HG03432 (cell line): ENCODE measurements around the gene ZNF765.
"Not testable (repeated sequence)": the region's sequence is repeated elsewhere in the genome, so short reads cannot be mapped to it uniquely, and the experiment has no call there.

Experiments used
- ATAC-seq: cut with Tn5 transposase; IDR thresholded peaks from one replicate; pipeline ENCODE4 v1.9.1; 2021; ENCODE audit warnings: mild to moderate bottlenecking, moderate library complexity; ENCODE audit not compliant: unreplicated experiment

The ZNF765 gene

DNA sequence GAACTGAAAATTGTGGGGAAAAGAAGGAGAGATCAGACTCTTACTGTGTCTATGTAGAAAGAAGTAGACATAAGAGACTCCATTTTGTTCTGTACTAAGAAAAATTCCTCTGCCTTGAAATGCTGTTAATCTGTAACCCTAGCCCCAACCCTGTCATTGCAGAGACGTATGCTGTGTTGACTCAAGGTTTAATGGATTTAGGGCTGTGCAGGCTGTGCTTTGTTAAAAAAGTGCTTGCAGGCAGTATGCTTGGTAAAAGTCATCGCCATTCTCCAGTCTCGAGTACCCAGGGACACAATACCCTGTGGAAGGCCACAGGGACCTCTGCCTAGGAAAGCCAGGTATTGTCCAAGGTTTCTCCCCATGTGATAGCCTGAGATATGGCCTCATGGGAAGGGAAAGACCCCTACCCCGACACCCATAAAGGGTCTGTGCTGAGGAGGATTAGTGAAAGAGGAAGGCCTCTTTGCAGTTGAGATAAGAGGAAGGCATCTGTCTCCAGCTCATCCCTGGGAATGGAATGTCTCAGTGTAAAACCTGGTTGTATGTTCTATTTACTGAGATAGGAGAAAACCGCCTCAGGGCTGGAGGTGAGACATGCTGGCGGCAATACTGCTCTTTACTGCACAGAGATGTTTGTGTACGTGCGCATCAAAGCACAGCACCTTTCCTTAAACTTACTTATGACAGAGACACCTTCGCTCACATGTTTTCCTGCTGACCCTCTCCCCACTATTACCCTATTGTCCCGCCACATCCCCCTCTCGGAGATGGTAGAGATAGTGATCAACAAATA, 25.8 kb downstream of the ZNF765 start:
- not testable (repeated sequence) for ATAC-seq

DNA sequence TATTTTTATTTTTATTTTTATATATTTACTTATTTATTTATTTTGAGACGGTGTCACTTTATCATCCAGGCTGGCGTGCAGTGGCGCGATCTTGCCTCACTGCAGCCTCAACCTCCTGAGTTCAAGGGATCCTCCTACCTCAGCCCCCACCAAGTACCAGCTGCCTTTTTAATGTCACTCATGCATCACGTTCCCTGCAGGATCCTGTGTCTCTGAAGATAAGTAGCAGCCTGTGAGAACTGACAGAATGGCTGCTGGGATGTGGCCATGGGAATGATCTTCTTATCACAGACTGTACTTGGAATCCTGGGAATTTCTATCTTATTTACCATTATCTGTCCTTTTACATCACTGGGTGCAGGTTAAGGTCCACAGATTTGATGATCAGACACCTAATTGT, 27.6 kb downstream of the ZNF765 start:
- no peak for ATAC-seq

DNA sequence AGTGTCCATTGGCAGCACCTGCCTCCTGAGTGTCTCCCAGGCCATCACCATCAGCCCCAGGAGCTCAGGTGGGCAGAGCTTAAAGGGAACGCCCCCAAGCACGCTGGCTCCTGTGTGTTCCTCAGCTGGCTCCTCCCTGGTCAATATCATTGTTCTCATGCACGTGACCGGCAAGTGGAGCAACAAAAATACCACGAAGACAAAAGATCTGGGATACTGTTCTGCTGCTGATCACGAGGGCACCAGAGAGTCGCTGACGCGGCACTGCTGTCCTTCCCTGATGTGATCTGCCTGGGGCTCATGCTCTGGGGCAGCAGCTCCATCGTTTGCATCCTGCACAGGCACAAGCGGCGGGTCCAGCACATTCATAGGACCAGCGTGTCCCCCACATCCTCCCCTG, 28.1 kb downstream of the ZNF765 start:
- ATAC-seq, result not testable (repeated sequence)

DNA sequence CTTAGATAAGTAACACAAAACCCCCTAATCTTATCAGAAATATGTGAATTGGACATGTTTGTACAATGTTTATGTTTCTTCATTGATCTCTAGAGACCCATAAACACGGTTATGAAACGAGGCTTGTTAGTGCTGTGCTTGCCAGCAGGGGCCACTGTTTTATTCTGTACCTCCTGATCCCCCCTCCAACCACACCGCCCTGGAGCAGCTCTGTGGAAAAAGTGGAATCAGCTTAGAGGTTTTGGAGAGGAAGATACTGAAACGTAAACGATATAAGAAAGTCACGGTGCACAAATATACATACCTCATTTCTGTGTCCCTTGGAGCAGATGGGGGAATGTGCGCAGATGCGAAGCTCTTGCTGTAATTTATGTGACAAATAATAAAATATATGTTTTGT, 28.7 kb downstream of the ZNF765 start:
- not testable (repeated sequence) for ATAC-seq

DNA sequence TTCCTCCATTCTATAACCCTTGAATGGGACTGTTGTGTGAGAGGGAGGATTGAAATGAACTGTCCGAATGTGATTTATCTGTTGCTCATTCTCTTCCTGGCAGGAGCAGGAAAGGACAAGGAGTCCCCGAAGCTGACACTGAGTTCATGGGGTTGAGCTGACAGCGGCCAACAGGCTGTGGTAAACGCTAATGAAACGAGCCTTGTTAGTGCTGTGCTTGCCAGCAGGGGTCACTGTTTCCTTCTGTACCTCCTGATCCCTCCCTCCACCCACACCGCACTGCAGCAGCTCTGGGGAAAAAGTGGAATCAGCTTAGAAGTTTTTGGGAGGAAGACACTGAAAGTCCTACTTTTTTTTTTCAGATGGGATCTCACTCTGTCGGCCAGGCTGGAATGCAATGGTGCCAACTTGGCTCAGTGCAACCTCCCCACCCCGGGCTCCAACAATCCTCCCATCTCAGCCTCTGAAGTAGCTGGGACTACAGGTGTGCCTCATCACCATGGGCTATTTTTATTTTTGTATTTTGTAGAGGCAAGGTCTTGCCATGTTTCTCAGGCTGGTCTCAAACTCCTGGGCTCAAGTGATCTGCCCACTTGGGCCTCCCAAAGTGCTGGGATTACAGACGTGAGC, 30.1 kb downstream of the ZNF765 start:
- no peak for ATAC-seq

DNA sequence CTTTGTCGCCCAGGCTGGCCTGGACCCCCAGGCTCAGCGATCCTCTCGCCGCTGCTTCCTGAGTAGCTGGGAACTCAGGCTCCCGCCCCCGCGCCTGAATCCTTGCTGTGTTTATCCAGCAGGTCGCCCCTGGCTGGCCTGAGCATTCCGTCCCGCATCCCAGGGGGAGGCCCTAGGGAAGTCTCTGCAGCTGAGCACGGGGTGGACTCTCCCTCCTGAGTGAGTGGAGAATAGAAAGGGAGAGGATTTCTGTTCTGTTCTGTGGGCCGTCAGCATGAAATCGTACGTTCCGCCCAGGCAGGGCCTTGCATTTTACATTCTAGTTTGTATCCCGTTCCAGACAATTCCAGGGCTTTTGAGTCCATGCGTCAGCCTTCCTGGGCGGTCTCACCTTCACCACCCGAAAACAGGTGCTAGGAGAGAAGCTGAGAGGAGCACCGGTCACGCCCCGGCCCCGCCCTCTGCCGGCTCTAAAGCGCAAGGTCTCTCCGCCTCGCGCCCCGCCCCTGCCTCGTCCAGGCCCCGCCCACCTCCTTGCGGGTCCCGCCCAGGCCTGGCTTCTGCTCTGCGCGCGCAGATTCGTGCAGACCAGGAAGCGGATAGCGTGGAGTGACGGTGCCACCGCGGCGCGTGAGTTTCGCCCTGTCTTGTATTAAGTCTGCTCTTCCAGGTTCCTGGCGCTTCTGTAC, 36.6 kb downstream of the ZNF765 start, which contains the start of gene ZNF761:
Gene ZNF761 (plus strand): TSS at position 586 of the 689 bp plus-strand sequence. CDS start 15,285 bp downstream, outside the sequence.
- peak; percentile 97 for ATAC-seq

DNA sequence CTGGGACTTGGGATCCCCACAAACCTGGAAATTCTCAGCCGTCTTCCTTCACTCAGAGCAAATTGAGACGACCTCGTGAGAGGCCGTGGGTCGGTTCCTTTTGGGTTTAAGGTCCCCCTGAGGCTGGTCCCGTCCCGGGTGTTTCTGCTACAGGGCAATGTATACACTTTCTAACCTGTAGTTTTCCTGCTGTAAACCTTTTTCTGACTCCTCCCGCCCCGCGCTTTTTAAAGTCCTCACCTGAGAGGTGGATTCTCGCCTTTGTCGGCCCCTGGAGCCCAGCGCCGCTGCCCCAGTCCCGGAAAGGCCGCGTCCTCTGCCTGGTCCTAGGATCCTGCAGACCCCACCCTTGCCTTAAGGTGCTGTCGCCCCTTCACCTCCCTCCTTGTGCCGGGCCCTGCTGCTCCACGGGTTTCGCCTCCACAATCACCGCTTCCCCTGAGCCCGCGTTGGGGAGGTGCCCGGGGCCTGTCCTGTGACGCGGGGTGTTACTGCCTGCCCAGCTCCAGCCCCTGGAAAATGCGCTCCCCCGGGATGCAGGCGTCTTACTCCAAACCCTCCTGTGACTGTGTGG, 37.2 kb downstream of the ZNF765 start:
- peak; percentile 30 for ATAC-seq

DNA sequence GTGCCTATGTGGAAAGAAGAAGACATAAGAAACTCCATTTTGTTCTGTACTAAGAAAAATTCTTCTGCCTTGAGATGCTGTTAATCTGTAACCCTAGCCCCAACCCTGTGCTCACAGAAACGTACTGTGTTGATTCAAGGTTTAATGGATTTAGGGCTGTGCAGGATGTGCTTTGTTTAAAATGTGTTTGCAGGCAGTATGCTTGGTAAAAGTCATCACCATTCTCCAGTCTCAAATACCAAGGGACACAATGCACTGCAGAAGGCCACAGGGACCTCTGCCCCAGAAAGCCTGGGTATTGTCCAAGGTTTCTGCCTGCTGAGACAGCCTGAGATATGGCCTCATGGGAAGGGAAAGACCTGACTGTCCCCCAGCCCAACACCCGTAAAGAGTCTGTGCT, 48.9 kb downstream of the ZNF765 start:
- ATAC-seq, result not testable (repeated sequence)

DNA sequence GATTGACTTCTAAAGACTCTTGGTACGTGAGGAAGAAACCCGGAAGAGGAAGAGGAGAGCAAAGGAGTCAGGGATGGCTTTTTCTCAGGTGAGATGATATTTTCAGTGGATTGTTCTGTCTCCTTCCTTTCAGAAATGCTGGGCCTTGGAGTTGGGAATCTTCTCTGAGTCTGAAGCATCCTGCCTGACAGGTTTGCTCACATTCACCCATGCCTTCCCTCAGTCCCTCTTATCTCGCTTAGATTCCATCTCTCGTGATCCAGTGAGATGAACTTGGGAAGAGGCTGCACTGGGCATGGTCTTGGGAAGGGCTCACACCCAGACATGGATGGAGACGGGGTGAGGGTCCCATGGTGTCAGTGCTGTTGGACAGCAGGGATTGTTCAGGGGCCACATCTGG, 52.2 kb downstream of the ZNF765 start:
- ATAC-seq, result not testable (repeated sequence)

DNA sequence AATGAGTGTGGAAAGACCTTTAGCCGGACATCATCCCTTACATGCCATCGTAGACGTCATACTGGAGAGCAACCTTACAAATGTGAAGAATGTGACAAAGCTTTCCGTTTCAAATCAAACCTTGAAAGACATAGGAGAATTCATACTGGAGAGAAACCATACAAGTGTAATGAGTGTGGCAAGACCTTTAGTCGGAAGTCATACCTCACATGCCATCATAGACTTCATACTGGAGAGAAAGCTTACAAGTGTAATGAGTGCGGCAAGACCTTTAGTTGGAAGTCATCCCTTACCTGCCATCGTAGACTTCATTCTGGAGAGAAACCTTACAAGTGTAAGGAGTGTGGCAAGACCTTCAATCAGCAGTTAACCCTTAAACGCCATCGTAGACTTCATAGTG, 60.9 kb downstream of the ZNF765 start:
- ATAC-seq, result no peak

DNA sequence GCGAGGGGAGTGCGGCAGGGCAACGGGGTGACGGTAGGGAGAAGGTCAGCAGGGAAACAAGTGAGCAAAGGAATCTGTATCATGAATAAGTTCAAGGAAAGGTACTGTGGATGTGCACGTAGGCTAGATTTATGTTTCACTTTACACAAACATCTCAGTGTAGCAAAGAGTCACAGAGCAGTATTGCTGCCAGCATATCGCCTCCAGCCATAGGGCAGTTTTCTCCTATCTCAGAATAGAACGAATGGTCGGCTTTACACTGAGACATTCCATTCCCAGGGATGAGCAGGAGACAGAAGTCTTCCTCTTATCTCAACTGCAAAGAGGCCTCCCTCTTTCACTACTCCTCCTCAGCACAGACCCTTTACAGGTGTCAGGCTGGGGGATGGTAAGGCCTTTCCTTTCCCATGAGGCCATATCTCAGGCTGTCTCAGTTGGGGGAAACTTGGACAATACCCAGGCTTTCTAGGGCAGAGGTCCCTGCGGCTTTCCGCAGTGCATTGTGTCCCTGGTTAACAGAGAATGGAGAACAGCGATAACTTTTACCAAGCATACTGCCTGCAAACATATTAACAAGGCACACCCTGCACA, 65.3 kb downstream of the ZNF765 start:
- not testable (repeated sequence) for ATAC-seq

DNA sequence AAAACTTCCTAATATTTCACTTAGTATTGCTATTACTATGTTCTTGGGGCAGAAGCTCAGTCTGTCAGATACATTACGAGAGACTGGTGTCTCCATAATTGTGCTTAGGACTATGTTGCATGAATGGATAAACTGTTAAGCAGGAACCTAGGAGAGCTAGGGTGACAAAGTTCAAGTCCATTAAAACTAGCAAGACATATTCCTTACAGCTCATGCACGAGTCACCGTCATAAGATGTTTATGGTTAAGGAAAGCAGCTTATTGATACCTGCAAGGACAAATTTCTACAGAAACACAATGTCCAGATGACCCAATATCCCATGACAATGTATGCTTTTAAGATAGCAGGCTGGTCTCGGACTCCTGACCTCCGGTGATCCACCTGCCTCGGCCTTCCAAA, 66.9 kb downstream of the ZNF765 start:
- no peak for ATAC-seq

DNA sequence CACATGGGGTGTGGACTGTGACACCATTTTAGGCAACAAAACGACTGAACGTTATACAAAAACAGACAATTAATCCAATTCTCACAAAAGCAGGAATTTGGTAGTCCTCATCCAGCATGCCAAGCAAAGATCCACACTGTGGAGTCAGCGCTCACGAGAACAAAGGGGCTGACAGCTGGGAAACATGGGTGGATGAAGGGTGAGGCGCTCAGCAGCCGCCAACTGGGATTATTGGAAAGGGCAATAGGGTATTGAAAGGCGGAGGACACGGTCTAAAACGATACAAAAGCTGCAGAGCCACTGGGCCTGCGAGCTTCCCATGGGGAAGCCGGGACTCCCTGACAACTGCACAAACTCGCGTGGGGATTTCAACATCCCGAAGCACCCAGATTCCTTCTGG, 67.9 kb downstream of the ZNF765 start:
- ATAC-seq, result no peak

DNA sequence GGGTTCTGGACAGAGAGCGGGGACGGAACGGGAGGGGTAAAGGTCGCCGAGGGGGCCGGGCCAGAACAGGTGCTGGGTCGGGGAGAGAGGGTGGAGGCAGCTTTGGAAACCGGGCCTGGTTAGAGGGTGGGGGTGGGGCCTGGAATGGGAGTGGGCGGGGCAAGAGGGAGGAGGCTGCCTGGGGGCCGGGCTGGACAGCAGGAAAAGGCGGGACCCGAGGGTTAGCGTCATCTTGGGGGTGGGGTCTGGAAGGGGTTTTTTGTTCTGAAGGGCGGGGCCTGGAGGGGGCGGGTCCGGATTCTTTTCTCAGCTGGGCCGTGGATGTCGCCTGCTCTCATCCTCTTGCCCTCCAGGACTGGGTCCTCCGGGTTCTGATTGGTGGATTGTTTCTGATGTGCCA, 68.3 kb downstream of the ZNF765 start:
- no peak for ATAC-seq

DNA sequence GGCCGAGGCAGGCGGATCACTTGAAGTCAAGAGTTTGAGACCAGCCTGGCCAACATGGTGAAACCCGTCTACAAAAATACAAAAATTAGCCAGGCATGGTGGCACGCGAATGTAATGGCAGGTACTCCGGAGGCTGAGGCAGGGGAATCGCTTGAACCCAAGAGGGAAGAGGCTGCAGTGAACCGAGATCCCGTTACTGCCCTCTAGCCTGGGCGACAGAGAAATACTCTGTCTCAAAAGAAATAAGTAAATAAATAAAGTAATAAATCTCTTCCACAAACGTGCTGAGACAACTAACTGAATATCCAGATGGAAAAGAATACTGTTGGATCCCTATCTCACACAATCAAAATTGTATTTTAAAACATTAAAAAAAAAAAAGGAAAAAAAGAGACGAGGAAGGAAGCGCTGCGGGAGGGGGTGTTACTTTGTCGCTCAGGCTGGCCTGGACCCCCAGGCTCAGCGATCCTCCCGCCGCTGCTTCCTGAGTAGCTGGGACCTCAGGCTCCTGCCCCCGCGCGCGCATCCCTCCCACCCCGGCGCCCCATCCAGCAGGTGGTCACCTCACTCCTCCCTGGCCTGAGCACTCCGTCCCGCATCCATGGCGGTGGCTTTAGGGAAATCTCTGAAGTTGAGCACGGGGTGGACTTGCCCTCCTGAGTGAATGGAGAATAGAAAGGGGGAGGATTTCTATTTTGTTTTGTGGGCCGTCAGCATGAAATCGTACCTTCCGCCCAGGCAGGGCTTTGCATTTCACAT, 72.0 kb downstream of the ZNF765 start:
- peak; percentile 19 for ATAC-seq

DNA sequence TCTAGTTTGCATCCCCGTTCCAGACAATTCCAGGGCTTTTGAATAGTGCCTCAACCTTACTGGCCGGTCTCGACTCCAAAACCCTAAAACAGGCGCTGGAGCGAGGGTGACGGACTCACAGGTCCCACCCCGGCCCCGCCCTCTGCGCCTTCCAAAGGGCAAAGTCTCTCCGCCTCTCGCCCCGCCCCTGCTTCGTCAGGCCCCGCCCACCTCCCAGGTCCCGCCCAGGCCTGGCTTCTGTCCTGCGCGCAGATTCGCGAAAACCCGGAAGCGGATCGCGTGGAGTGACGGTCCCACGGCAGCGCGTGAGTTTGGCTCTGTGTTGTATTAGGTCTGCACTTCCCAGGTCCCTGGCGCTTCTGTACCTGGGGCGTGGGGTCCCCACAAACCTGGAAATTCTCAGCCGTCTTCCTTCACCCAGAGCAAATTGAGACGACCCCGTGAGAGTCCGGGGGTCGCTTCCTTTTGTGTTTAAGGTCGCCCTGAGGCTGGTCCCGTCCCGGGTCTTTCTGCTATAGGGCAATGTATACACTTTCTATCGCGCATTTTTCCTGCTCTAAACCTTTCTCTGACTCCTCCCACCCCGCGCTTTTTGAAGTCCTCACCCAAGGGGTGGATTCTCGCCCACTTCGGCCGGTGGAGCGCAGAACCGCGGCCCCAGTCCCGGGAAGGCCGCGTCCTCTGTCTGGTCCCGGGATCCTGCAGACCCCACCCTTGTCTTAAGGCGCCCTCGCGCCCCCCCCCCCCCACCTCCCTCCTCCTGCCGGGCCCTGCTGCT, 72.7 kb downstream of the ZNF765 start, which contains the start of gene ZNF813:
Gene ZNF813 (plus strand): TSS at position 249 of the 778 bp plus-strand sequence. CDS start 16,090 bp downstream, outside the sequence.
- ATAC-seq, result peak; percentile 92

DNA sequence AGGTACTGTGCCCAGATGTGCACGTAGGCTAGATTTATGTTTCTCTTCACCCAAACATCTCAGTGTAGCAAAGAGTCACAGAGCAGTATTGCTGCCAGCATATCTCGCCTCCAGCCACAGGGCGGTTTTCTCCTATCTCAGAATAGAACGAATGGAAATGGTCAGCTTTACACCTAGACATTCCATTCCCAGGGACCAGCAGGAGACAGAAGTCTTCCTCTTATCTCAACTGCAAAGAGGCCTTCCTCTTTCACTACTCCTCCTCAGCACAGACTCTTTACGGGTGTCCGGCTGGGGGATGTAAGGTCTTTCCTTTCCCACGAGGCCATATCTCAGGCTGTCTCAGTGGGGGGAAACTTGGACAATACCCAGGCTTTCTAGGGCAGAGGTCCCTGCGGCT, 73.7 kb downstream of the ZNF765 start:
- ATAC-seq, result not testable (repeated sequence)

DNA sequence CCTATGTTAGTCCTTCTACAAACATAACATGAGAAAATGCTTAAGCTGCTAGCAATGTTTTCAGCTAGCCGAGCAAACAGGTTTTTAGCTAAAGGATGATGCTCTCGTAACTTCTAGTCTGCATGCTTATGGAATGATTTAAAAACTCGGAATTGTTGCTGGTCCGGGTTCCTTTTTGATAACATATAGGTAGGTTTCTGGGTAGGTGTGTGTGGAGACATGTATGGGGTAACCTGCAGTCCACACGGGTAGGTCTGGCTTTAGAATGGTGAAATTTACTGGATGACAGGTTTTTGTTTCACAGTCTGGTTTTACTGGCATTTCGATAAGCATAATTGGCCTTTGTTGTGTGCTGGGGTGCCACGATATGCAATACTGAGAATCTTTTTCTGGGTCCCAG, 77.0 kb downstream of the ZNF765 start:
- no peak for ATAC-seq

DNA sequence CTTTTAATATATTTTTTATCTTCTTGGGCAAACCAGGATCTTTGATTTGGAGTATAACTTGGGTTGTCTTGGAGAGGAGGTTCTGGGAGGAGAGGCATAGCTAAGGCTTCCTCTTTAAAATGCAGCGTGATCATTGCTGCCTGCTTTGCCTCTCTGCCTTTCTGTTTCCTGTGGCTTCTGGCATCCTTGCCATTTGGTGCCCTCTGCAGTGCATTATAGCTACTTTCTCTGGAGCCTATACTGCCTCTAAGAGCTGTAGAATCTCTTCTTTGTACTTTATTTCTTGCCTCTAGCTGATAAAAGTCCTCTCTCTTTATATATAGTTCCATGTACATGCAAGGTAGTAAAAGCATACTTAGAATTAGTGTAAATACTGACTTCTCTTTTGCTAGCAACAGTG, 79.9 kb downstream of the ZNF765 start:
- ATAC-seq, result not testable (repeated sequence)
